Measurements from ENCODE around the gene ST3GAL3. TPM values are rescaled to one million over a fixed set of nuclear protein-coding genes. Genes with fewer than 3 reads are reported as not detected.

Gene ST3GAL3
- total RNA-seq, 2 donors from 2014 or later: 26.3 to 36.0 TPM

DNA sequence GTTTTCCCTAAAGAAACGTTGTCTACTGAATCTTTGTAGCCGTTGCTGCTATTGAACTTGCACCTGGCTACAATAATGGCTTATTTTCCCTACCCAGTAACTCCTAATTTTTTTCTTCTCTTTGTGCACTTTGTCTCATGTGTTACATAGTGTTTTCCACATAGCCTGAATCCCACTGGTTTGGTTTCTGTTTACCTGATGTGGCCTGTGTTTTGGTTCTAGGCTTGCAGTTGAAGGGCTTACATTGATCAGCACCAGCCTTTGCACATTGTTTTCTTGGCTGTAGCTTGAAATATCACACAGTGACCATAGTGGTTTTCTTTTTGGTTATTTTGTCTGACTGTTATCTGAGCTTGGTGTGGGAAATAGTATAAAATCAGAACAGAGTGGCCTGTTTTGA lies 29.5 kb downstream of the ST3GAL3 start:
- DNase-seq (ENCODE audit: low spot score): no peak
- Histone ChIP-seq H3K36me3 (no peaks in the 10 kb centered on the region), H3K4me1 (ENCODE audit: control insufficient read depth in 1 of 2, low read depth in 2 of 2) (no peaks in the 10 kb centered on the region), H3K27ac (no peak overlapping the region), H3K27me3 (replicated peaks; ENCODE audit: insufficient read depth) (no peaks in the 10 kb centered on the region), H3K9me3 (no peaks in the 10 kb centered on the region), H3K4me3 (no peak overlapping the region)
- TF ChIP-seq, protein P1, sequence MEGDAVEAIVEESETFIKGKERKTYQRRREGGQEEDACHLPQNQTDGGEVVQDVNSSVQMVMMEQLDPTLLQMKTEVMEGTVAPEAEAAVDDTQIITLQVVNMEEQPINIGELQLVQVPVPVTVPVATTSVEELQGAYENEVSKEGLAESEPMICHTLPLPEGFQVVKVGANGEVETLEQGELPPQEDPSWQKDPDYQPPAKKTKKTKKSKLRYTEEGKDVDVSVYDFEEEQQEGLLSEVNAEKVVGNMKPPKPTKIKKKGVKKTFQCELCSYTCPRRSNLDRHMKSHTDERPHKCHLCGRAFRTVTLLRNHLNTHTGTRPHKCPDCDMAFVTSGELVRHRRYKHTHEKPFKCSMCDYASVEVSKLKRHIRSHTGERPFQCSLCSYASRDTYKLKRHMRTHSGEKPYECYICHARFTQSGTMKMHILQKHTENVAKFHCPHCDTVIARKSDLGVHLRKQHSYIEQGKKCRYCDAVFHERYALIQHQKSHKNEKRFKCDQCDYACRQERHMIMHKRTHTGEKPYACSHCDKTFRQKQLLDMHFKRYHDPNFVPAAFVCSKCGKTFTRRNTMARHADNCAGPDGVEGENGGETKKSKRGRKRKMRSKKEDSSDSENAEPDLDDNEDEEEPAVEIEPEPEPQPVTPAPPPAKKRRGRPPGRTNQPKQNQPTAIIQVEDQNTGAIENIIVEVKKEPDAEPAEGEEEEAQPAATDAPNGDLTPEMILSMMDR (IDR thresholded peaks at IDR 0.05): no peak
- no peak for ATAC-seq (ENCODE audit: insufficient number of reproducible peaks, low FRiP score, low read depth)

DNA sequence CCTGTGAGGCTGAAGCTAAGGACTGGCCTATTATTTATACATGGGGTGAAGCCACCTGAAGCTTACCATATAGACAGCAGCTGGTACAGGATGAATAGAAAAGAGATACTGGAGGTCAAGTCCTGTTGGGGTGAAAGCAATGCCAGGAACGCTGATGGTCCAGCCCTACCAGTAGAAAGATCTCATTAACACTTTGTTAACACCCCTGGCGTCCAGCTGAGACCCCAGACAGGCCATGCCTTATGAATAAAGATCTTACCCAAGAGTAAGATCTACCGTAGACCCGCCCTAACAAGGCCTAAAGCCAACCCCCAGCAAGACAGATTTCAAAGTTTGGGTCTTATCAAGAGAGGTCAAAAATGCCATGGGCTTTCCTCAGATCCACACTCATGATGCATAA lies 34.7 kb downstream of the ST3GAL3 start:
- Histone ChIP-seq H3K36me3 (no peaks in the 10 kb centered on the region), H3K4me3 (no peak overlapping the region), H3K27ac (no peak overlapping the region), H3K27me3 (replicated peaks; ENCODE audit: insufficient read depth) (no peaks in the 10 kb centered on the region), H3K4me1 (ENCODE audit: control insufficient read depth in 1 of 2, low read depth in 2 of 2) (no peaks in the 10 kb centered on the region), H3K9me3 (no peaks in the 10 kb centered on the region)
- DNase-seq (ENCODE audit: low spot score) (no peak), ATAC-seq (ENCODE audit: insufficient number of reproducible peaks, low FRiP score, low read depth) (no peak)
- TF ChIP-seq, protein P1 (IDR thresholded peaks at IDR 0.05): no peak

DNA sequence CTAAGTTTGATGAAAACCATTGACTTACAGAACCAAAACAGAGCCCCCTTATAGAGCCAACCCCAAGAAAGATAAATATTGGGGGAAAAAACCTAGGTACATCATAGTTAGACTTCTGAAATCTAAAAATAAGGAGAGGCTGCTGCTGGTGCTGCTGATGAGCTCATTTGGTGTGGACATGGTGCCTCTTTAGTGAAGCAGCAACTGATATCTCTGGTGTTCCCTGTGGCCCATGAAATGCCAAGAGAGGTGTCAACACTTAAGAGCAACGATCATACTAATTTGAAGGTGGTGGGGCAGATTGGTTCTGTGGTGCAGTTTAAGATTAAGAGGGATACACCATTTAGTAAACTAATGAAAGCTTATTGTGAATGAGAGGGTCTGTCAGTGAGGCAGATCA lies 35.9 kb downstream of the ST3GAL3 start:
- no peaks in the 10 kb centered on the region for H3K9me3 ChIP-seq

DNA sequence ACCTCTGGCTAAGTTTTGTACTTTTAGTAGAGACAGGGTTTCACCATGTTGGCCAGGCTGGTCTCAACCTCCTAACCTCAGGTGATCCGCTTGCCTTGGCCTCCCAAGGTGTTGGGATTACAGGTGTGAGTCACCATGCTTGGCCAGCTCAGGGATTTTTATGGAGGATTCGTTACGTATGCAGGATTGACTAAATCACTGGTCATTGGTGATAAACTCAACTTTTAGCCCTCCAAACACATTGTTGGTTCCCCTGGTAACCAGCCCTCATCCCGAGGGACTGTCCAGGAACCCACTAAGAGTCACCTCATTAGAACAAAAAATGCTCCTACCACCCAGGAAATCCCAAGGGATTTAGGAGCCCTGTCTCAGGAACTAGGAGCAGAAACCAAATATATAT lies 40.4 kb downstream of the ST3GAL3 start:
- H3K36me3 ChIP-seq: no peaks in the 10 kb centered on the region
- H3K27me3 ChIP-seq (replicated peaks; ENCODE audit: insufficient read depth): no peaks in the 10 kb centered on the region
- ATAC-seq (ENCODE audit: insufficient number of reproducible peaks, low FRiP score, low read depth) (no peak), DNase-seq (ENCODE audit: low spot score) (no peak)
- no peaks in the 10 kb centered on the region for H3K9me3 ChIP-seq
- TF ChIP-seq, protein P1 (IDR thresholded peaks at IDR 0.05): no peak
- H3K4me3 ChIP-seq: no peak overlapping the region
- H3K4me1 ChIP-seq (ENCODE audit: control insufficient read depth in 1 of 2, low read depth in 2 of 2): no peaks in the 10 kb centered on the region
- no peak overlapping the region for H3K27ac ChIP-seq

More for the DNA sequence above, 35.9 kb downstream of the ST3GAL3 start:
- no peaks in the 10 kb centered on the region for H3K4me1 ChIP-seq (ENCODE audit: control insufficient read depth in 1 of 2, low read depth in 2 of 2)
- no peaks in the 10 kb centered on the region for H3K27me3 ChIP-seq (replicated peaks; ENCODE audit: insufficient read depth)
- H3K36me3 ChIP-seq: no peaks in the 10 kb centered on the region
- no peak overlapping the region for H3K27ac ChIP-seq
- DNase-seq (ENCODE audit: low spot score): no peak
- no peak overlapping the region for H3K4me3 ChIP-seq
- no peak for ATAC-seq (ENCODE audit: insufficient number of reproducible peaks, low FRiP score, low read depth)
- TF ChIP-seq, protein P1 (IDR thresholded peaks at IDR 0.05): no peak

DNA sequence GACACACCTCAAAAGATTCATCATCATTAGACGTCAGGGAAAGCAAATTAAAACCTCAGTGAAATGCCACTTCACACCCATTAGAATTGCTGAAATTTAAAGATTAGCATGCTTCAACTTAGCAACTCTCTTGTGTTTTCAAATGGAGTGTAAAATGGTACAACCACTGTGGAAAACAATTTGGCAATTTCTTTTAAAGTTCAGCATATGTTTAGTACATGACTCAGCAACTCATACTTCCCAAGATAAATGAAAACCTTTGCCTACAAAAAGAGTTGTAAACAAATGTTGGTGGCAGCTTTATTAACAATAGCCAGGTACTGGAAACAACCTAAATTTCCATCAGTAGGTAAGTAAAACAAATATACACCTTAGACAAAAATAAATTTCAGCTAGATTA lies 42.7 kb downstream of the ST3GAL3 start:
- Histone ChIP-seq H3K4me1 (ENCODE audit: control insufficient read depth in 1 of 2, low read depth in 2 of 2) (no peaks in the 10 kb centered on the region), H3K4me3 (no peak overlapping the region), H3K9me3 (no peaks in the 10 kb centered on the region), H3K27ac (no peak overlapping the region), H3K27me3 (replicated peaks; ENCODE audit: insufficient read depth) (no peaks in the 10 kb centered on the region), H3K36me3 (peaks cover 4% of the 10 kb centered on the region)
- no peak for ATAC-seq (ENCODE audit: insufficient number of reproducible peaks, low FRiP score, low read depth)
- TF ChIP-seq, protein P1 (IDR thresholded peaks at IDR 0.05): no peak
- no peak for DNase-seq (ENCODE audit: low spot score)

Data from thoracic aorta (tissue), 2 donors.